Peyer's patch (tissue), 4 donors: ENCODE measurements around the gene ZFYVE9.

Experiments
- CTCF ChIP-seq, 6 experiments: fragments of 450-650 bp in 4 of 6; fragments of 200-600 bp in 2 of 6; sonication (generic) in 1 of 6; IDR thresholded peaks; one replicate each; pipeline ENCODE4 v1.5.1; 2017 to 2019; ENCODE audit warnings: antibody characterized with exemption in 6 of 6, mild to moderate bottlenecking in 3 of 6, moderate library complexity in 1 of 6
- POLR2A ChIP-seq, 2 donors: fragments of 450-650 bp; IDR thresholded peaks; one replicate each; pipeline ENCODE4 v1.5.1; 2017; ENCODE audit warnings: antibody characterized with exemption in 2 of 2, mild to moderate bottlenecking in 2 of 2, moderate library complexity in 2 of 2

GRCh38 chr1:52323731-52324130 is 181.8 kb downstream of the ZFYVE9 start:
- no peak for TF ChIP-seq CTCF (IDR thresholded peaks at IDR 0.05)
- TF ChIP-seq POLR2A (IDR thresholded peaks at IDR 0.05): no peak
